GM12801 (cell line): ENCODE results near the gene PAMR1.

Experiments used
- TF ChIP-seq, protein P1 (sequence below): IDR thresholded peaks from one replicate; pipeline ENCODE4 v1.5.1; 2011; ENCODE audit warnings: control low read depth; ENCODE audit not compliant: insufficient read length; ENCODE audit errors: extremely low read depth

The PAMR1 gene

GRCh38 chr11:35394941-35395340 lies 130.5 kb downstream of the PAMR1 start:
- TF ChIP-seq, protein P1, sequence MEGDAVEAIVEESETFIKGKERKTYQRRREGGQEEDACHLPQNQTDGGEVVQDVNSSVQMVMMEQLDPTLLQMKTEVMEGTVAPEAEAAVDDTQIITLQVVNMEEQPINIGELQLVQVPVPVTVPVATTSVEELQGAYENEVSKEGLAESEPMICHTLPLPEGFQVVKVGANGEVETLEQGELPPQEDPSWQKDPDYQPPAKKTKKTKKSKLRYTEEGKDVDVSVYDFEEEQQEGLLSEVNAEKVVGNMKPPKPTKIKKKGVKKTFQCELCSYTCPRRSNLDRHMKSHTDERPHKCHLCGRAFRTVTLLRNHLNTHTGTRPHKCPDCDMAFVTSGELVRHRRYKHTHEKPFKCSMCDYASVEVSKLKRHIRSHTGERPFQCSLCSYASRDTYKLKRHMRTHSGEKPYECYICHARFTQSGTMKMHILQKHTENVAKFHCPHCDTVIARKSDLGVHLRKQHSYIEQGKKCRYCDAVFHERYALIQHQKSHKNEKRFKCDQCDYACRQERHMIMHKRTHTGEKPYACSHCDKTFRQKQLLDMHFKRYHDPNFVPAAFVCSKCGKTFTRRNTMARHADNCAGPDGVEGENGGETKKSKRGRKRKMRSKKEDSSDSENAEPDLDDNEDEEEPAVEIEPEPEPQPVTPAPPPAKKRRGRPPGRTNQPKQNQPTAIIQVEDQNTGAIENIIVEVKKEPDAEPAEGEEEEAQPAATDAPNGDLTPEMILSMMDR = no peak

- TF ChIP-seq, protein P1 = no peak
Observed at GRCh38 chr11:35393098-35393497, 132.3 kb downstream of the PAMR1 start.

GRCh38 chr11:35391922-35392688 lies 133.3 kb downstream of the PAMR1 start:
- TF ChIP-seq, protein P1 = no peak

DNA sequence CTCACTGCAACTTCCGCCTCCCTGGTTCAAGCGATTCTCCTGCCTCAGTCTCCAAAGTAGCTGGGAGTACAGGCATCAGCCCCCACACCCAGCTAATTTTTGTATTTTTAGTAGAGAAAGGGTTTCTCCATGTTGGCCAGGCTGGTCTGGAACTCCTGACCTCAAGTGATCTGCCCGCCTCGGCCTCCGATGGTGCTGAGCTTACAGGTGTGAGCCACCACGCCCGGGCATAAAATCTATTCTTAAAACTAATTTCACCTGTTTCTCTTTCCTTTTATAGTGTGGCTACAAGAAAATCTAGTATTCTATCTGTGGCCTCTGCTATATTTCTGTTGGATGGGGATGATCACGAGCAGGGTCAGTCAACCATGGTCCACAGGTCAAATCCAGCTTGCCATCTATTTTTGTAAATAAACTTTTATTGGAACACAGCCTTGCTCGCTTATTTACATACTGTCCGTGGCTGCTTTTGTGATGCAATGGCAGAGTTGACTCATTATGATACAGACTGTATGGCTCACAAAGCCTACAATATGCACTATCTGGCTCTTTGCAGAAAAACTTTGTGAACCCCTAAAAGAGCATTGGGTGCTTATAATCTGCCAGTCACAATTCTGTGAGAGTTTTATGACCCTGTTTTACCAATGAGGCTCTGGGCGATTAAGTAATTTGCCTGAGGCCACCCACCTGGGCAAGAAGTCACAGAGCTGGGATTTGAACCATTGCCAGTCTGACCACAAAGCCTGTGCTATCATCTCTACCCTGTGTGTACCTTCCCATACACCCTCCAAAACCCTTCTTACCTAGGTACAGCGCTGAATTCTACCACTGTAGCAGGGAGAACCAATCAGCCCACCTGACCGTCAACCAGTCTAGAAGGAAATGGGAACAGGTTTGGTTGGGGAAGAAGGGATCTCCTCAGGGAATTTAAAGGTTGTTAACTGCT lies 134.4 kb downstream of the PAMR1 start:
- TF ChIP-seq, protein P1 = no peak

GRCh38 chr11:35389897-35390465 lies 135.4 kb downstream of the PAMR1 start:
- TF ChIP-seq, protein P1 = no peak

GRCh38 chr11:35389112-35389511 lies 136.3 kb downstream of the PAMR1 start:
- TF ChIP-seq, protein P1 = no peak

DNA sequence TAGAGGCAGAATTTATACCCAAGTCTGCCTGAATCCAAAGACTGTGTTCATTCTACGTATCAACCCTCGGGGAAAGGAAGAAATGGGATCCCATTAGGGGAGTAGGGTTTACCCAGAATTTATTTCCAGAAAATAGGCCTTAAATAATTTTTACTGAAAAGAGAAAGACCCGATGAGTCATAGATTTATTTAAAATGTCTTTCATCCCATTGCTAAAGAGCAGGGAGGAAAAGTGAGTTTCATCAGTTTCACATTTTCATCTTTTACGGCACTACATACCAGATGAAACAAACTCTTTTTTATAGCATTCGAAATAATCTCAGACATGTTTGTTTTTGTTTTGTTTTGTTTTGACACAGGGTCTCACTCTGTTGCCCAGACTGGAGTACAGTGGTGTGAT lies 137.4 kb downstream of the PAMR1 start:
- TF ChIP-seq, protein P1 = no peak
